HG03520 (cell line): ENCODE measurements around the gene GIMAP7.

Experiments used
- ATAC-seq: cut with Tn5 transposase; IDR thresholded peaks from one replicate; pipeline ENCODE4 v1.9.1; 2021; ENCODE audit warnings: mild to moderate bottlenecking, moderate library complexity; ENCODE audit not compliant: unreplicated experiment

GIMAP7 gene

GRCh38 chr7:150568714-150569113 lies 54.0 kb downstream of the GIMAP7 start:
- ATAC-seq = no peak

GRCh38 chr7:150569245-150569955 lies 54.7 kb downstream of the GIMAP7 start:
- ATAC-seq = no peak
